GM18517 (cell line): ENCODE data around the gene ZNF772.
"Not testable (repeated sequence)": the region's sequence is repeated elsewhere in the genome, so short reads cannot be mapped to it uniquely, and the experiment has no call there.

Experiments used
- ATAC-seq: cut with Tn5 transposase; IDR thresholded peaks from one replicate; pipeline ENCODE4 v1.9.1; 2021; ENCODE audit warnings: mild to moderate bottlenecking, moderate library complexity; ENCODE audit not compliant: unreplicated experiment

Gene ZNF772

GRCh38 chr19:57477191-57478008 lies at the start of gene ZNF772:
Gene ZNF772 (minus strand): TSS chr19:57477566. CDS start chr19:57477309, 257 bp downstream.
- peak; percentile 85 for ATAC-seq

GRCh38 chr19:57518021-57518420 lies 40.7 kb upstream of the ZNF772 start:
- not testable (repeated sequence) for ATAC-seq

GRCh38 chr19:57515255-57515654 lies 37.9 kb upstream of the ZNF772 start:
- ATAC-seq, result no peak

GRCh38 chr19:57512845-57513244 lies 35.5 kb upstream of the ZNF772 start:
- ATAC-seq, result no peak

- no peak for ATAC-seq
Observed at GRCh38 chr19:57511484-57511883, 34.1 kb upstream of the ZNF772 start.

- no peak for ATAC-seq
Observed at GRCh38 chr19:57506163-57506562, 28.8 kb upstream of the ZNF772 start.

GRCh38 chr19:57500400-57500799 lies 23.0 kb upstream of the ZNF772 start:
- ATAC-seq, result not testable (repeated sequence)

GRCh38 chr19:57499680-57500395 lies 22.5 kb upstream of the ZNF772 start, which contains the start of gene ZNF773:
Gene ZNF773 (plus strand): TSS chr19:57499938. CDS start chr19:57500081, 143 bp downstream.
- ATAC-seq, result peak; percentile 96

- ATAC-seq, result not testable (repeated sequence)
Observed at GRCh38 chr19:57499332-57499679, 21.9 kb upstream of the ZNF772 start.

GRCh38 chr19:57488299-57488644 lies 10.9 kb upstream of the ZNF772 start:
- not testable (repeated sequence) for ATAC-seq

GRCh38 chr19:57487477-57488298 lies 10.3 kb upstream of the ZNF772 start, which contains the start of gene ZNF419:
Gene ZNF419 (plus strand): TSS chr19:57487750. CDS start chr19:57487951, 201 bp downstream.
- ATAC-seq, result peak; percentile 81

- ATAC-seq, result no peak
Observed at GRCh38 chr19:57473646-57474045, 3.7 kb downstream of the ZNF772 start.

GRCh38 chr19:57466489-57466888 lies 10.9 kb downstream of the ZNF772 start:
- no peak for ATAC-seq

- ATAC-seq, result no peak
Observed at GRCh38 chr19:57465680-57466381, 11.5 kb downstream of the ZNF772 start.

GRCh38 chr19:57452307-57452706 lies 25.1 kb downstream of the ZNF772 start:
- no peak for ATAC-seq

- ATAC-seq, result no peak
Observed at GRCh38 chr19:57443121-57443696, 34.2 kb downstream of the ZNF772 start.

GRCh38 chr19:57441979-57442752 lies 35.2 kb downstream of the ZNF772 start:
- no peak for ATAC-seq

- no peak for ATAC-seq
Observed at GRCh38 chr19:57438925-57439324, 38.4 kb downstream of the ZNF772 start.

- no peak for ATAC-seq
Observed at GRCh38 chr19:57437931-57438330, 39.4 kb downstream of the ZNF772 start.
